AG04450 (cell line): ENCODE data around the gene TSPAN7. TPM values are rescaled to one million over a fixed set of nuclear protein-coding genes. Genes with fewer than 3 reads are reported as not detected.

Experiments
- CTCF ChIA-PET: fragments of 300-600, 350-600 bp; formaldehyde crosslinking; extraction: SDS; loops from one replicate; lab custom pipeline; 2022; ENCODE audit warnings: antibody characterized with exemption, inconsistent platforms; lab: Charles Lee
- POLR2A ChIA-PET: fragments of 350-600 bp; formaldehyde crosslinking; extraction: SDS; loops from one replicate; lab custom pipeline; 2021; ENCODE audit warnings: antibody characterized with exemption, inconsistent platforms; lab: Yijun Ruan, JAX
- DNase-seq: peaks from one replicate; pipeline ENCODE4 v3.0.0-alpha.2; 2011; ENCODE audit warnings: low read depth, low spot score
- H3K27ac ChIP-seq: one replicate; pipeline ENCODE4 v1.5.1; 2012; ENCODE audit warnings: low read depth, low read length, control low read depth
- H3K27me3 ChIP-seq: one replicate; pipeline ENCODE4 v1.6.0; 2012; ENCODE audit warnings: low read length; ENCODE audit not compliant: control insufficient read depth, insufficient read depth
- H3K4me3 ChIP-seq: 2 replicates; pipeline ENCODE4 v1.5.1; 2011; ENCODE audit warnings: mild to moderate bottlenecking, low read depth, low read length, control low read depth
- H3K9me3 ChIP-seq: 2 replicates; pipeline ENCODE4 v1.5.1; 2012; ENCODE audit warnings: low read length; ENCODE audit not compliant: control insufficient read depth, insufficient read depth
- polyA minus RNA-seq: library from RNA; depleted of rRNA, polyadenylated mRNA; stranded (reverse); fragments of >200 nt; gene quantifications from 2 replicates; pipeline ENCODE4 v1.2.3, GENCODE V29; 2011; rRNA and poly(A)+ RNA removed
- polyA plus RNA-seq: library from polyadenylated mRNA; depleted of rRNA; stranded (reverse); fragments of >200 nt; gene quantifications from 2 replicates; pipeline ENCODE4 v1.2.3, GENCODE V29; 2011; rRNA removed
- TF ChIP-seq, protein P1 (sequence below): IDR thresholded peaks from 2 replicates; pipeline ENCODE4 v1.5.1; 2011; ENCODE audit warnings: low read depth, low read length, control low read depth, inconsistent platforms

TSPAN7 gene, protein sequence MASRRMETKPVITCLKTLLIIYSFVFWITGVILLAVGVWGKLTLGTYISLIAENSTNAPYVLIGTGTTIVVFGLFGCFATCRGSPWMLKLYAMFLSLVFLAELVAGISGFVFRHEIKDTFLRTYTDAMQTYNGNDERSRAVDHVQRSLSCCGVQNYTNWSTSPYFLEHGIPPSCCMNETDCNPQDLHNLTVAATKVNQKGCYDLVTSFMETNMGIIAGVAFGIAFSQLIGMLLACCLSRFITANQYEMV
- polyA plus RNA-seq = 0.07 TPM in 1 of 2 replicates, not detected in the other
- polyA minus RNA-seq = not detected in 2 replicates

DNA sequence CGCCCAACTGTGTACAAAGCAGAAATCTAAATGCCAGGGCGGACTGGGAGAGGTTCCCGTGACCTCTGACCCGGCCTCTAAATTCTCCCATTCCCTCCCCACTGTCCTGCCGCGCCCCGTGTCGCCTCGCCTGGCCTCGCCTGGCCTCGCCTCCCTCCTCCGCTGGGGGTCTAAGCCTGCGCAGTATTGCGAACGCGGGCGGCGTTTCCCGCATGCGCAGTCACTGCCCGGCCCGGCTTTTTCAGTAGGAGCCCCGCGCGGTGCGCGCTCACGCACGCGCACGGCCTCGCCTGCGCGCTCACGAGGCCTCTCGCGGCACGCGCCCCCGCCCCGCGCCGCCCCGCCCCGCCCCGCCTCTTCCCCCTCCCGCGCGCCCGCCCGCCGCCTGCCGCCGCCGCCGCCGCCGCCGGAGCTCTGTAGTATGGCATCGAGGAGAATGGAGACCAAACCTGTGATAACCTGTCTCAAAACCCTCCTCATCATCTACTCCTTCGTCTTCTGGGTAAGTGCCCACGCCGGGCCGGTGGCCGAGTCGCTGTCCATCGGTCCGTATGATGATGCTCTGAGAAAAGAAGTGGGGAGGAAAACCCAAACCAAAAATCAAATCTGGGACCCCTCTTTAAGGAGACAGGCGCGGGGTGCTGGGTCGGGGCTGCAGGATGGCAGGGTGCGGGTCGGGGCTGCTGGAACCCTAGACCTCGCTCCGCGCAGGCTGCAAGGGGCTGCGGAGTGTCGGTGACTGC lies at the start of gene TSPAN7:
Gene TSPAN7, plus strand, starts transcription at position 417 of the 743 bp plus-strand sequence. Its CDS starts 5 bp downstream, at position 422.
- TF ChIP-seq, protein P1, sequence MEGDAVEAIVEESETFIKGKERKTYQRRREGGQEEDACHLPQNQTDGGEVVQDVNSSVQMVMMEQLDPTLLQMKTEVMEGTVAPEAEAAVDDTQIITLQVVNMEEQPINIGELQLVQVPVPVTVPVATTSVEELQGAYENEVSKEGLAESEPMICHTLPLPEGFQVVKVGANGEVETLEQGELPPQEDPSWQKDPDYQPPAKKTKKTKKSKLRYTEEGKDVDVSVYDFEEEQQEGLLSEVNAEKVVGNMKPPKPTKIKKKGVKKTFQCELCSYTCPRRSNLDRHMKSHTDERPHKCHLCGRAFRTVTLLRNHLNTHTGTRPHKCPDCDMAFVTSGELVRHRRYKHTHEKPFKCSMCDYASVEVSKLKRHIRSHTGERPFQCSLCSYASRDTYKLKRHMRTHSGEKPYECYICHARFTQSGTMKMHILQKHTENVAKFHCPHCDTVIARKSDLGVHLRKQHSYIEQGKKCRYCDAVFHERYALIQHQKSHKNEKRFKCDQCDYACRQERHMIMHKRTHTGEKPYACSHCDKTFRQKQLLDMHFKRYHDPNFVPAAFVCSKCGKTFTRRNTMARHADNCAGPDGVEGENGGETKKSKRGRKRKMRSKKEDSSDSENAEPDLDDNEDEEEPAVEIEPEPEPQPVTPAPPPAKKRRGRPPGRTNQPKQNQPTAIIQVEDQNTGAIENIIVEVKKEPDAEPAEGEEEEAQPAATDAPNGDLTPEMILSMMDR = no peak
- H3K27ac ChIP-seq = no peak within 1 kb of the TSS
- peaks cover 4% of the 10 kb centered on the region for H3K27me3 ChIP-seq
- H3K9me3 ChIP-seq = no peaks in the 10 kb centered on the region; the same call in 1 of the 2 replicates
- ChIA-PET CTCF (no interaction called here), POLR2A (no interaction called here)
- H3K4me3 ChIP-seq = peak within 1 kb of the TSS; percentile 52
- peak; percentile 1 for DNase-seq

DNA sequence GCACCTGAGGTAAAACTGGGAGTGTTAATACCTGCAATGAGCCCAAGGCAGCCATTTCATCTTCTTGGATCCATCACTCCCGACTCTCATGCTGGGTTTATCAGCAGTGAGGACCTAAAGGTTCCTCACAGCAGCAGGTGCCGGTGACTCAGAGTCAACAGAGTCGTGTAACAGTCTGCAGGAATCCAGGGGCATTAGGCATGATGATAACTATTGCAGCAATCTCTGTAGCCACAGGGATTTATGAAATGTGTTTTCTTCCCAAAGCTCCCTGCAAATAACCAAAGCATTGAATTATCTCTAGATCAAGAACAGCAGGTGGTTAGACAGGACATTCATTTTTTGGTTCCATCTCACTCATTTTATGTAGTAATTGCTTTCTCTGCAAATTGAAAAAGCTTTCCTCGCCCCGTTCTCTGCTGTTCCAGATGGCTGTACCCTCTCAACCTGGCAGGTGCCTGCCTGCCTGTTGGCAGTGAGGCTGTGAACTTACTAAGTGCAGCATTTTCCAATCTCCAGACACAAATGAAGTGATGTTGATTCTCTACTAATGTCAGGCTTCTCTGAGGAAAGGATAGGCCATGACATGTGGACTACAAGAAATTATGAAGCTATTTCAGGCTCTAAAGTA lies 48.1 kb upstream of the TSPAN7 start:
- H3K4me3 ChIP-seq = no peak overlapping the region
- POLR2A ChIA-PET = no interaction called here
- no peak for DNase-seq
- CTCF ChIA-PET = no interaction called here
- no peak overlapping the region for H3K27ac ChIP-seq
- H3K9me3 ChIP-seq = no peaks in the 10 kb centered on the region
- no peaks in the 10 kb centered on the region for H3K27me3 ChIP-seq
- TF ChIP-seq, protein P1 = no peak

DNA sequence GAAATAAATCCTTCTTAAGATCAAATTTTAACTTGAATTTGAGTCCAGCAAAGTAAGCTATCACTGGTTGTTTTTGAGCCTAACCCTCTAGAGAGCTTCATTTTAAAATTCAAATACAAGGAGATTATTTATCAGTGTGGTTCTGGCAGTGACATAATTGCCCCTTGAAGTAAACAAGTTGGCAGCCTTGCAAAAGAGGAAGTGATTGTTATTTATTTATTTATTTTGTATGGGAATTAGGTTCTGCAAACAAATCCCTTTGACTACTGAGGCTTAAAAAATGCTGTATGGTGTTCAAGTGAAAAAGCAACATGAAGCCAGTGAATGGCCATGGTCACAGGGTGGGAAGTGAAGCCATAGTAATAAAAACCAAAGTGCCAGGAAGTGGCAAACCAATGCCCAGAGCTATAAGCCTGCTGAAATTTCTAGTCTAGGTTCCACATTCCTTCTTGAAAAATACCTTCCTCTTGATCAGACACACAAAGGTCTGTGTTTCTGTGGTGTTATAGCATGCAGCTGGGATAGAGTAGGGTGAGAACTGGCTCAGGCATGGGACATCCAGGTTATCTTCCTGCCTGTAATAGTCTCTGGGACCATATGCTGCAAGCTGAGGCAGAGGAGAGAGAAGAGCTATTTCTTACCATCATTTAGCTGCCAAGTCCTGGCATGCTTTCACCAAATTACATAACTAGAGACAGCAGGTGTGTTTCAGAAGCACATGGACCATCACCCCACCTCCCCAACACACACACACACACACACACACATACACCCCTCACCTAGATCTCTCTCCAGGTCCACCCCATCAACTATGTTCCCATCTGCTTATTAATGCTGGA lies 47.1 kb upstream of the TSPAN7 start:
- DNase-seq = no peak
- H3K27ac ChIP-seq = no peak overlapping the region
- H3K9me3 ChIP-seq = no peaks in the 10 kb centered on the region
- no peak overlapping the region for H3K4me3 ChIP-seq
- TF ChIP-seq, protein P1 = no peak
- H3K27me3 ChIP-seq = no peaks in the 10 kb centered on the region
- ChIA-PET CTCF (no interaction called here), POLR2A (no interaction called here)

DNA sequence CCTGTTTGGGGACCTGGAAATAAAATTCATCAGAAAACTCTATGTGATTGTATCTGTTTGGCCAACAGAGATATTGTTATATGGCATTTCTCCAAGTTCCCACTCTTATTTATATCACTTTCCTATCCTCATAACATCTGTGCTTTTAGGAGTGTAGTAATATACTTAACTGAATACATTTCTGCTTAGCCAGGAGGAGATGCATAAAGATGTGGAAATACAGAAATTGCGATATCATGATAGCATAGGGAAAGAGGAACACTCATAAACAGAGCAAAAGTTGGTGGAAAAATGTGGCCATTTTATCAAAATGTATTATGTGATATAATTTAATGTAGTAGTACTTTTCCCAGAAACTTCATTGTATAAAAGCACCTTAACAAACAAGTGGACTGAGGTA lies 46.1 kb upstream of the TSPAN7 start:
- TF ChIP-seq, protein P1 = no peak
- no peak overlapping the region for H3K27ac ChIP-seq
- ChIA-PET CTCF (no interaction called here), POLR2A (no interaction called here)
- no peak overlapping the region for H3K4me3 ChIP-seq
- H3K27me3 ChIP-seq = no peaks in the 10 kb centered on the region
- DNase-seq = no peak
- H3K9me3 ChIP-seq = no peaks in the 10 kb centered on the region
